IMR-90 (cell line): ENCODE measurements around the gene TELO2. TPM values are rescaled to one million over a fixed set of nuclear protein-coding genes. Genes with fewer than 3 reads are reported as not detected.

ENCODE experiments used
- ATAC-seq: fragments of 200-7000 bp; cut with Tn5 transposase; 2 replicates; pipeline ENCODE4 v1.9.1; 2020; ENCODE audit warnings: low read depth, mild to moderate bottlenecking, moderate library complexity
- BruUV-seq: library from RNA; stranded (reverse); fragments of 400-500 nt; replicated peaks from 2 replicates; lab custom pipeline; 2021; lab: Mats Ljungman, UMichigan
- CTCF ChIA-PET: fragments of 300-600 bp; formaldehyde crosslinking; extraction: SDS; loops from one replicate; lab custom pipeline; 2021; ENCODE audit warnings: antibody characterized with exemption; lab: Yijun Ruan, JAX
- POLR2A ChIA-PET: fragments of 300-600 bp; sonication (Branson Sonifier 250); formaldehyde crosslinking; loops from one replicate; lab custom pipeline; 2022; ENCODE audit warnings: antibody characterized with exemption; ENCODE audit not compliant: unreplicated experiment; lab: Charles Lee
- DNase-seq: peaks from one replicate; pipeline ENCODE4 v3.0.0; 2013
- H2AFZ ChIP-seq: replicated peaks from 2 replicates; pipeline ENCODE3; 2013; ENCODE audit warnings: low read length, mild to moderate bottlenecking; ENCODE audit not compliant: poor library complexity
- H2AK5ac ChIP-seq: 2 replicates; pipeline ENCODE4 v1.6.1; 2013; ENCODE audit warnings: low read depth, low read length, inconsistent platforms
- H2AK9ac ChIP-seq: replicated peaks from 2 replicates; pipeline ENCODE3; 2013; ENCODE audit warnings: mild to moderate bottlenecking, low read depth, low read length, moderate library complexity; ENCODE audit not compliant: poor library complexity
- H2BK120ac ChIP-seq: 2 replicates; pipeline ENCODE4 v1.6.1; 2013; ENCODE audit warnings: low read depth, low read length, inconsistent platforms
- H2BK15ac ChIP-seq: 3 replicates; pipeline ENCODE4 v1.6.1; 2013; ENCODE audit warnings: low read depth, low read length, inconsistent platforms
- H2BK20ac ChIP-seq: 2 replicates; pipeline ENCODE4 v1.6.1; 2013; ENCODE audit warnings: low read depth, mild to moderate bottlenecking, inconsistent platforms, low read length, moderate library complexity
- H2BK5ac ChIP-seq: 2 replicates; pipeline ENCODE4 v1.6.1; 2013; ENCODE audit warnings: mild to moderate bottlenecking, low read depth, low read length, inconsistent platforms; ENCODE audit not compliant: poor library complexity, severe bottlenecking
- H3K14ac ChIP-seq: replicated peaks from 2 replicates; pipeline ENCODE4 v1.6.1; 2013; ENCODE audit warnings: low read depth, low read length, inconsistent platforms
- H3K18ac ChIP-seq: 2 replicates; pipeline ENCODE4 v1.6.1; 2013; ENCODE audit warnings: low read depth, low read length, control low read depth
- H3K23ac ChIP-seq: 2 replicates; pipeline ENCODE4 v1.6.1; 2013; ENCODE audit warnings: low read depth, low read length, inconsistent platforms
- H3K27ac ChIP-seq: 2 replicates; pipeline ENCODE4 v1.5.1; 2013; ENCODE audit warnings: mild to moderate bottlenecking, control low read depth, low read length; ENCODE audit not compliant: insufficient read depth
- H3K27me3 ChIP-seq: 2 replicates; pipeline ENCODE4 v1.6.1; 2013; ENCODE audit warnings: low read length; ENCODE audit not compliant: control insufficient read depth, insufficient read depth
- H3K36me3 ChIP-seq: 2 replicates; pipeline ENCODE4 v1.6.1; 2013; ENCODE audit warnings: low read length, mixed read lengths; ENCODE audit not compliant: control insufficient read depth, insufficient read depth
- H3K4ac ChIP-seq: 2 replicates; pipeline ENCODE4 v1.6.1; 2013; ENCODE audit warnings: low read depth, low read length, inconsistent platforms
- H3K4me1 ChIP-seq: 2 replicates; pipeline ENCODE4 v1.6.1; 2013; ENCODE audit warnings: low read length, mixed read lengths; ENCODE audit not compliant: control insufficient read depth, insufficient read depth
- H3K4me2 ChIP-seq: 2 replicates; pipeline ENCODE4 v1.6.1; 2013; ENCODE audit warnings: low read depth, mild to moderate bottlenecking, control low read depth, low read length, moderate library complexity
- H3K4me3 ChIP-seq: 2 replicates; pipeline ENCODE4 v1.5.1; 2013; ENCODE audit warnings: low read depth, mild to moderate bottlenecking, control low read depth, low read length, moderate library complexity; ENCODE audit not compliant: insufficient read depth
- H3K56ac ChIP-seq: 2 replicates; pipeline ENCODE4 v1.6.1; 2013; ENCODE audit warnings: low read length, inconsistent platforms; ENCODE audit not compliant: insufficient read depth; ENCODE audit errors: extremely low read depth
- H3K79me1 ChIP-seq, 2 experiments: 2 replicates each; pipeline ENCODE4 v1.6.1; 2013; ENCODE audit warnings: low read length in 2 of 2, inconsistent platforms in 1 of 2, low read depth in 1 of 2
- H3K9ac ChIP-seq: 2 replicates; pipeline ENCODE4 v1.6.1; 2013; ENCODE audit warnings: low read depth, low read length, control low read depth
- H3K9me1 ChIP-seq: 2 replicates; pipeline ENCODE4 v1.6.1; 2013; ENCODE audit warnings: low read length, inconsistent platforms; ENCODE audit not compliant: insufficient read depth
- H3K9me3 ChIP-seq: 2 replicates; pipeline ENCODE4 v1.6.1; 2013; ENCODE audit warnings: low read length; ENCODE audit not compliant: control insufficient read depth, insufficient read depth
- H4K20me1 ChIP-seq: 2 replicates; pipeline ENCODE4 v1.6.1; 2013; ENCODE audit warnings: low read length, inconsistent platforms; ENCODE audit not compliant: insufficient read depth
- H4K5ac ChIP-seq: 2 replicates; pipeline ENCODE4 v1.6.1; 2013; ENCODE audit warnings: mild to moderate bottlenecking, low read depth, low read length, control low read depth
- H4K8ac ChIP-seq, 2 experiments: 2 replicates each; pipeline ENCODE4 v1.6.1; 2013; ENCODE audit warnings: low read depth in 2 of 2, low read length in 2 of 2, control low read depth in 1 of 2, inconsistent platforms in 1 of 2
- H4K91ac ChIP-seq: 2 replicates; pipeline ENCODE4 v1.6.1; 2013; ENCODE audit warnings: low read depth, low read length, inconsistent platforms; ENCODE audit not compliant: insufficient read depth
- CEBPB ChIP-seq: IDR thresholded peaks from 2 replicates; pipeline ENCODE4 v1.6.1; 2012; ENCODE audit warnings: low read depth, low read length, improper control_type of control experiment
- CHD1 ChIP-seq: IDR thresholded peaks from 2 replicates; pipeline ENCODE4 v1.6.1; 2012; ENCODE audit warnings: low read depth, low read length, improper control_type of control experiment
- NFE2L2 ChIP-seq: fragments of 150-350 bp; IDR thresholded peaks from 2 replicates; pipeline ENCODE4 v1.6.1; 2016; ENCODE audit warnings: low read depth, mild to moderate bottlenecking, low read length
- RAD21 ChIP-seq: IDR thresholded peaks from 2 replicates; pipeline ENCODE4 v1.6.1; 2012; ENCODE audit warnings: low read length, improper control_type of control experiment
- RCOR1 ChIP-seq: IDR thresholded peaks from 2 replicates; pipeline ENCODE4 v1.6.1; 2012; ENCODE audit warnings: mild to moderate bottlenecking, low read length, improper control_type of control experiment; ENCODE audit not compliant: insufficient replicate concordance
- WGBS, 2 experiments: methylation state at CpG; one replicate each; pipeline versions ENCODE4 v1.1.5 to v1.1.7; 2013; ENCODE audit warnings: missing lambda C conversion rate in 2 of 2; ENCODE audit not compliant: insufficient read length in 1 of 2; ENCODE audit errors: extremely low coverage in 2 of 2; 5-methylcytosine and 5-hydroxymethylcytosine counted together
- dilution Hi-C: fragments of 300-500 bp; cut with HindIII; formaldehyde crosslinking; loops from one replicate; pipeline ENCODE4 v1.14.3; 2018; ENCODE audit warnings: low sequenced_read_pairs; ENCODE audit not compliant: unreplicated experiment
- in situ Hi-C: fragments of 300-500 bp; cut with MboI; formaldehyde crosslinking; loops from 3 replicates; pipeline ENCODE4 v1.14.3; 2019; ENCODE audit warnings: low sequenced_read_pairs, inconsistent platforms, mixed read lengths
- intact Hi-C: fragments of 100-400 bp; cut with micrococcal nuclease; formaldehyde crosslinking; loops from 2 replicates; pipeline ENCODE4 v1.10.0; 2022
- polyA plus RNA-seq, 3 experiments: library from polyadenylated mRNA; depleted of rRNA; stranded (reverse); fragments of >200 nt; gene quantifications; 2 replicates each; pipeline ENCODE4 v1.2.3, GENCODE V29; 2012; ENCODE audit warnings: low replicate concordance in 1 of 3
- total RNA-seq: library from RNA; depleted of rRNA; stranded (reverse); fragments of >200 nt; gene quantifications from 2 replicates; pipeline ENCODE4 v1.2.3, GENCODE V29; 2012
- TF ChIP-seq, protein P1 (sequence below): conservative IDR thresholded peaks from 2 replicates; pipeline ENCODE4 v1.5.1; 2012; ENCODE audit warnings: mild to moderate bottlenecking, low read depth, low read length, improper control_type of control experiment

Gene TELO2
- total and polyA plus RNA-seq, 2 of the 4 experiments (the other 2 are of a cell fraction): 6.6 to 26.6 TPM

DNA sequence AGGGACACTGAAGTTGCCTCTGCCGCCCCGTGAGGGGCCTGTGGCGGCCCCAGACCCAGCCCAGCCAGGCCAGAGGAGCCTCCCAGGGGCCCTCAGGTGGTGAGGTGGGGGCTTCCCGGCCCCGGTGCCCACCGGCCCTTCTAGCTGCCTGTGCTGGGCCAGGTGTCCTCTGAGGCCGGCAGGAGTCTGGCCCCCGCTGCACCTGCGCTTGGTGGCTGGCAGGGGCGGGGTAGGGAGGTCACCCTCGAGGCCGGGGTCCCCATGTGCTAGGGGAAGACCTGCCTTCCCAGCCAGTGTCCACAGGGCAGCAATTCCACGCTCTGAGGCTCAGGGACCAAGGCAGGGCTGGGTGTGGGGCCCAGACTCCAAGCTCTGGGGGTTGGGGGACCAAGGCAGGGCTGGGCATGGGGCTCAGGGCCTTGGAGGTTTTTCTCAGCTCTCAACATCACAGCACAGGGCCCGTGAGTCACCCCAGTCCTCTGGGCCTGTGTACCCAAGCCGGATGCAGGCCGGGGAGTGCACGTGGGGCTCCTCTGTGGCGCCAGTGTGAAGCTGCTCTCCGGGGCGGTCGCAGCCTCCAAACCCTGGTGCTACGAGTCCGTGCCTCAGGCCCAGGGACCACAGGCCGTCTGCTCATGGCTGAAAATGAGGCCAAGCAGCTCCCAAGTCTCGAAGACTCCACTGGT, 47.5 kb upstream of the TELO2 start:
- no peak overlapping the region for H3K56ac ChIP-seq
- no peak overlapping the region for H2BK120ac ChIP-seq
- H2BK15ac ChIP-seq: no peak overlapping the region
- BruUV-seq: no TSS peak
- no peak for DNase-seq
- no peak overlapping the region for H3K4ac ChIP-seq
- no peak overlapping the region for H3K9ac ChIP-seq
- no peak overlapping the region for H2BK5ac ChIP-seq
- H2AK9ac ChIP-seq: no peak overlapping the region
- CTCF ChIA-PET: no interaction called here
- no peak overlapping the region for H2AFZ ChIP-seq
- no peak overlapping the region for H4K8ac ChIP-seq
- no peak overlapping the region for H2AK5ac ChIP-seq
- dilution Hi-C loops: no loop called here
- no peaks in the 10 kb centered on the region for H3K4me1 ChIP-seq
- no peak overlapping the region for H4K91ac ChIP-seq
- ATAC-seq: no peak
- no peak overlapping the region for H3K4me3 ChIP-seq
- no peaks in the 10 kb centered on the region for H3K79me1 ChIP-seq
- in situ Hi-C loops: no loop called here
- H3K27ac ChIP-seq: no peak overlapping the region
- TF ChIP-seq CEBPB: no peak
- TF ChIP-seq CHD1: no peak
- TF ChIP-seq RAD21: no peak
- no peak for TF ChIP-seq NFE2L2
- TF ChIP-seq, protein P1, sequence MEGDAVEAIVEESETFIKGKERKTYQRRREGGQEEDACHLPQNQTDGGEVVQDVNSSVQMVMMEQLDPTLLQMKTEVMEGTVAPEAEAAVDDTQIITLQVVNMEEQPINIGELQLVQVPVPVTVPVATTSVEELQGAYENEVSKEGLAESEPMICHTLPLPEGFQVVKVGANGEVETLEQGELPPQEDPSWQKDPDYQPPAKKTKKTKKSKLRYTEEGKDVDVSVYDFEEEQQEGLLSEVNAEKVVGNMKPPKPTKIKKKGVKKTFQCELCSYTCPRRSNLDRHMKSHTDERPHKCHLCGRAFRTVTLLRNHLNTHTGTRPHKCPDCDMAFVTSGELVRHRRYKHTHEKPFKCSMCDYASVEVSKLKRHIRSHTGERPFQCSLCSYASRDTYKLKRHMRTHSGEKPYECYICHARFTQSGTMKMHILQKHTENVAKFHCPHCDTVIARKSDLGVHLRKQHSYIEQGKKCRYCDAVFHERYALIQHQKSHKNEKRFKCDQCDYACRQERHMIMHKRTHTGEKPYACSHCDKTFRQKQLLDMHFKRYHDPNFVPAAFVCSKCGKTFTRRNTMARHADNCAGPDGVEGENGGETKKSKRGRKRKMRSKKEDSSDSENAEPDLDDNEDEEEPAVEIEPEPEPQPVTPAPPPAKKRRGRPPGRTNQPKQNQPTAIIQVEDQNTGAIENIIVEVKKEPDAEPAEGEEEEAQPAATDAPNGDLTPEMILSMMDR: no peak
- TF ChIP-seq RCOR1: no peak
- intact Hi-C loops: no loop called here
- POLR2A ChIA-PET: no interaction called here
- 97% methylated on average over 14 of the region's 25 CpGs; no CpG with 5 or more reads in 1 of the 2 experiments for WGBS, 2 experiments
- no peak overlapping the region for H3K14ac ChIP-seq
- no peak overlapping the region for H3K18ac ChIP-seq
- H2BK20ac ChIP-seq: no peak overlapping the region
- no peak overlapping the region for H3K23ac ChIP-seq
- no peaks in the 10 kb centered on the region for H4K20me1 ChIP-seq
- no peak overlapping the region for H3K4me2 ChIP-seq
- no peaks in the 10 kb centered on the region for H3K9me3 ChIP-seq
- no peaks in the 10 kb centered on the region for H3K27me3 ChIP-seq
- peaks cover 19% of the 10 kb centered on the region for H3K36me3 ChIP-seq
- no peak overlapping the region for H4K5ac ChIP-seq
- H3K9me1 ChIP-seq: no peaks in the 10 kb centered on the region
